Measurements from ENCODE around the gene ENTHD1. TPM values are rescaled to one million over a fixed set of nuclear protein-coding genes. Genes with fewer than 3 reads are reported as not detected.

Gene ENTHD1
- total and polyA plus RNA-seq, 2 of the 8 experiments (the other 6 are each of a cell fraction or from before 2014, with no cell fraction given), result not detected

DNA sequence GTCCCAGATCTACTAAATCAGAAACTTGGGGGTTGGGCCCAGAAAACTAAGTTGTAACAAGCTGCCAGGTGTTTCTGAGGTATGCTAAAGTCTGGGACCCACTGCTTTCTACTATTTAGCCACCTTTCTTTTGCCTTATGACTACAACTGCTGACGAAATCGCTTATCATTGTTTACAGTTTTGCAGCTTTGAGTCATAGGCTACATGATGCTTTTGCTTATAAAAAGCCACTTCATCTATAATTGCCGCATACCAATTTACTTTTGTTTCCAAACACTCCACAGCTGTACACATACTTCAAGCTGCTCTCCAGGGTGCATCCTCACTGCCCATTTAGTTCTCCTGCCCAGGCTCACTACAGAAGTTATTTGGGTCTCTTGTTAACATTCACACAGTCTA, 144.7 kb downstream of the ENTHD1 start (continued):
- TF ChIP-seq CHD1 (IDR thresholded peaks at IDR 0.05; ENCODE audit: low read depth, low read length) (no peak), CBX8 (IDR thresholded peaks at IDR 0.05; ENCODE audit: borderline replicate concordance, low read depth, low read length) (no peak)
- TF ChIP-seq, protein P1, sequence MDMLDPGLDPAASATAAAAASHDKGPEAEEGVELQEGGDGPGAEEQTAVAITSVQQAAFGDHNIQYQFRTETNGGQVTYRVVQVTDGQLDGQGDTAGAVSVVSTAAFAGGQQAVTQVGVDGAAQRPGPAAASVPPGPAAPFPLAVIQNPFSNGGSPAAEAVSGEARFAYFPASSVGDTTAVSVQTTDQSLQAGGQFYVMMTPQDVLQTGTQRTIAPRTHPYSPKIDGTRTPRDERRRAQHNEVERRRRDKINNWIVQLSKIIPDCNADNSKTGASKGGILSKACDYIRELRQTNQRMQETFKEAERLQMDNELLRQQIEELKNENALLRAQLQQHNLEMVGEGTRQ (IDR thresholded peaks at IDR 0.05; ENCODE audit: low read length), result no peak

Measured in H1 (cell line).